ENCODE data around the gene BLMH.

Gene BLMH

GRCh38 chr17:30291543-30292285 lies at the start of gene BLMH:
BLMH (minus strand) TSS chr17:30291944; CDS start chr17:30291819, 125 bp downstream.
- peak in 1 of 2 experiments; percentile 79 for DNase-seq

DNA sequence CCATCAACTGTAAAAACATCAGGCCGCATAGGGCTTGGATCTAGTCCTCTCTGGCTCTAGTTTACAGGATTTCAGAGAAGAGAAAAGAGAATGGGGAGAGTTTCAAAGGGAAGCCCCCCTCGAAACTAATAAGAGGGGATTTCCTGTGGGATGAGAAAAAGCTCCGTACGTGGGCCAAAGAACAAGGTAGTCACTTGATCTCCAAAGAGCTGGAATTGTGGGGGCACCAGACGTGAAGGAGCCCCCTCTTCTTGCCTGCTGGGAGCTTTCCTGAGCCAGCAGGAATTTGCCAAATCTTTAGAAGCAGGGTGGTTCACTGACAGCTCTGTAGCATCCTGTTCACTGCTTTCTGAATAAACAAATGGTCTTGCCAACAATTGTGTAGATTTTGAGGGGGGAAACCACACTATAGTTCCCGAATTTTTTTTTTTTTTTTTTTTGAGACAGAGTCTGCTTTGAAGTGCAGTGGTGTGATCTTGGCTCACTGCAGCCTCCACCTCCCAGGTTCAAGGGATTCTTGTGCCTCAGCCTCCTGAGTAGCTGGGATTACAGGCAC lies 49.1 kb upstream of the BLMH start:
- no peak for DNase-seq

- DNase-seq: no peak
Observed at GRCh38 chr17:30339086-30339485, 47.3 kb upstream of the BLMH start.

- DNase-seq: no peak
Observed at GRCh38 chr17:30337393-30337999, 45.8 kb upstream of the BLMH start.

- DNase-seq: peak; percentile 84 to 93
Observed at GRCh38 chr17:30336369-30337171, 44.8 kb upstream of the BLMH start.

DNA sequence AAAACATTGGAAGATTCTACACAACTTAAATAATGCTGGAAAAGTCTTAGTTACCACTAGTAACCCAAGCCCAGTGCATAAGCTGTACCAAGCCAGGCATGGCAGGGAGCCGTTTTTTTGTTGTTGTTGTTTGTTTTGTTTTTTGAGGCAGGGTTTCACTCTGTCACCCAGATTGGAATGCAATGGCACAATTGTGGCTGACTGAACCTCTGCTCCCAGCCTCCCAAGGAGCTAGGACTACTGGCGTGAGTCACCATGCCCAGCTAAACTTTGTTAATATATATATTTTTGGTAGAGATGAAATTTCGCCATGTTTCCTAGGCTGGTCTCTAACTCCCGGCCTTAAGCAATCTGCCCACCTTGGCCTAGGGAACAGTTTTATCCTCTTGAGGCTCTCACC lies 42.7 kb upstream of the BLMH start:
- DNase-seq: no peak

- DNase-seq: no peak
Observed at GRCh38 chr17:30333503-30334360, 42.0 kb upstream of the BLMH start, which contains the start of gene TMIGD1. TMIGD1 (minus strand) TSS chr17:30334057; CDS start chr17:30332133, 1,924 bp downstream.

DNA sequence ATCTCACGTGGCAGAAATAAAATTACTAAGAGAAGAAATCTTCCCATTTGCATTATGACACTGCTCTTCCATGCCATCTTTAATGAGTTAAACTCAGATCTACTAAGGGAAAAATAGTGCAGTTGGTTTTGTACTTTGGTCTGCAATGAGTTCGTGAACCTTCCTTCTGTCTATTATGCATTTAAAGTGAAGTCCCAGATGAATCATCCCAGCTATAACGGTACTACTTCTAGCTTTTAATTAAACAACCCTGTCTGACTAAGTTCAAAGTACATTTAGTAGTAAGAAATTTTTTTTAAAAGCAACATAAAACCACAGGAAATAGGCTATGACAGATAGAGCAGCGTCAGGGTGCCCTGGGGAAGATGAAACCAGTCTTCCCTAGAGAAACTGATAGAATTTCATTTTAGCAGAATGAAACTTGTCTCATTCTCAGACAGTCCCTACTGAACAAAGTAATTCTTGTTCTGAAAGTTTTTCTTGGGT lies 40.4 kb upstream of the BLMH start:
- DNase-seq: no peak

DNA sequence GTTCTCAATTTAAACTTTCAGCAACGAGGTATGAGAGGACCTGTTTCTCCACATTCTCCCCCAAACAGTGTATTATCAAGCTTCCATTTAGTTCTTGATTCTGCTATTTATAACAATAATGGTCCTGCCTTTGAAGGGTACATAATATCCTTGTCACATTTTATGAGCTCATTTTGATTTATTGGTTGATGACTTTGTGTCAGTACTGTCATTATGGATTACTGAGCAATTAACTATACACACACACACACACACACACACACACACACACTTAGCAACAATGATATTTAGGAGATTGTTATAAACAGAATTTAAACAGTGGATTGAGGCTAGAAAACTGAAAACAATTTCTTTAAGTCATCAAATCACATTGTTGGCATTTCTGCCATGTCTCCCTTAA lies 35.1 kb upstream of the BLMH start:
- DNase-seq: no peak

DNA sequence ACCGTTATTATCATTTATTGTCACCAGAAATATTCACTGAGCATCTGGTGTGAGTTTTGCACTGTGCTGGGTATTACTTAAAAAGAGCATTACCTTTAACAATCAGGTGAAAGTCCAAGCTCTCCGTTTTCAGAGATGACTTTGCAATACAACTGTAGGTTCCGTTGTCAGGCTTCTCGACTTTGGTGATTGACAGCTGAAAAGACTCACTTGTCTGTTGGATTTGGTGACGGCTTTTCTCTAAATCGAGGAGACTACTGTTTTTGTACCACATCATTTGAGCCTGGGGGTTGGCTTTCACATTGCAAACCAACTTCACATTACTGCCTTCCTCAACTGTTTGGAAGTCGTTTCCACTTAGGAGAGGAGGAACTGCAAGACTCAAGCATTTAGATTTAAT lies 33.0 kb upstream of the BLMH start:
- no peak for DNase-seq

- no peak for DNase-seq
Observed at GRCh38 chr17:30323895-30324319, 32.2 kb upstream of the BLMH start.

- DNase-seq: peak; percentile 81 to 88
Observed at GRCh38 chr17:30323262-30323894, 31.6 kb upstream of the BLMH start.

- DNase-seq: no peak
Observed at GRCh38 chr17:30321314-30321713, 29.6 kb upstream of the BLMH start.

DNA sequence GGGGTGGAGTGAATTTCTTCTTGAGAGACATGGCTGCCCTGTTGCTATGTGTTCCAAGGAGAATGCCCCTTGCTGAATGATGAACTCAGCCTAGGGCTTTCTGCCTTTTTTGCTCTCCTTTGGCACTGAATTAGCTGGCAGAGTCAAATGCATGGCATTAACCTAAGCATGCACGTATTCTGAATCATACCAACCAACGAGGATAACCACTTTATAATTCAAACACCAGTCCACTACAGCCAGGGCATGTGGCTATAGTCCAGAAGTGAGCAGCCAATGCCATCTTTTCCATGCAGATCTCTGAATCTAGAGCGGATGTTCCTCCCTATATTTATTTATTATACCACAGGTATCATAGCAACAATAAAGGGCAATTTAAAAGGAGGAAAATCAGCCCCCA lies 26.4 kb upstream of the BLMH start:
- DNase-seq: no peak

DNA sequence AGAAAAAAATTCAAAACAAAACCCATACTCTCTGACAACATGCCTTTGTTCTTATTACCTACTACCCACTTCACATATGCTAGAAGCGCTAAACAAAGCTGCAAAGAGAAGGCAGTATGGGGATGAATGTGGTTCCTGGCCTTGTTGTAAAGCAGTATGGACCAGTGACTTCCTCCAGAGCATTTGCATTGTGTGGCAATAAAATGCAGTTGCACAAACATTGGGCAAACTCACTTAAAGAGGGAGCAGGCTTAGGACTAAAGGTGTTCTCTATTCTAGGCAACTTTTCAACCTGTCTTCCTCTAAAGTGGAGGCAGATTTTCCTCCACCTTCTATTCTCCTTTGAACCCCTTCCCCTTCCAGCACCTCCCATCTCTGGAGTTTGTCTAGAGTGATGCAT lies 25.0 kb upstream of the BLMH start:
- DNase-seq: peak; percentile 92

DNA sequence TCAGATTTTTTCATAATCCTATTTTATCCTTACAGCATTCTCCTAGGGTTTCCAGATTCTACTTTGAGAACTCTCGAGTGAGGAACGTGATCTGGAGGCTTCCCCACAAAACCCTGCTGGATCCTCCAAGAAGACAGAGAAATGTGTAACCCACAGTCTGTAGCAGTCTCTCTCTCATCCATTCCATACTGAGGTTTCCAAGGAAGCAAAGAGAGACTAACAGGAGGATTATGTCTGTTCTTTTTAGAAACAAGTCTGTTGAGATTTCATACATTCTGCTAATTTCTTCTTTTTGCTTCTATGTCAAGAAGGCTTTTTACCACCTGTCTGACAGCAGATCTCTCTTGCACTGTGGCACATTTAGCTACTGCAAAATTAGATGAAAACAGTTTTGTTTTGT lies 23.4 kb upstream of the BLMH start:
- DNase-seq: no peak

DNA sequence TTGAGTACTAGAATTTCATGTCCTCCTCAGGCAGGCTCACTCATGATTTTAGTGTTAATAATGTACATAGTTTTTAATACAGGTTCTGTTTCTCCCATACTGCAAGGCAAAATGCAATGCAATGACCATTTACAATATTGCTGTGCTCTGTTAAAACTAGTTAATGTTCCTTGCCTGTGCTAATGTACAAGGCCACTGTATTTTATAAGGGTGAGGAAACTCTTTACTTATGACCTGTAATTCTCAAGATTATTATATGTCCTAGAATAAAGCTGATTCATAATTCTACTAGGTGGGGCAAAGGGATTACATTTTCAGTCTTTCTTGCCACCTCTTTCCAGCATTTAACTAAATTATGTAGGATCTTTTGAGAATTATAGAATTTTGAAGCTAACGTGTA lies 22.7 kb upstream of the BLMH start:
- no peak for DNase-seq

GRCh38 chr17:30312226-30312625 lies 20.5 kb upstream of the BLMH start:
- peak; percentile 85 to 86 for DNase-seq

DNA sequence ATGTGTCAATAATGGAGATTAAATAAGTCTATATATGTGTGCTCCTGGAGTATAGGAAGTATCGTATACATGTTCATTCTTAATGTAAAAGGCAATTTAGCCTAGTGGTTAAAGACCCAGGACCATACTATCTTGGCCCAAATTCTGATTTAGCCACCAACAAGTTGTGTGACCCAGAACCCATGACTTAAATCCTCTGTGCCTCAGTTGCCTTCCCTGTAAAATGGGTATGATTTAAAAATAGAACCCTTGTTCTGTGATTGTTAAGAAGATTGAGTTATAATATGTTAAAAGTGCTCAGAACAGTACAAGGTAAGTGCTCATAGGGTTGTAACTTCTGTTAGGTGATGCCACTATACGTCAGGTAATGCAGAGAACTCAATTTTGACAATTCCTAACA lies 18.8 kb upstream of the BLMH start:
- DNase-seq: no peak

- DNase-seq: no peak
Observed at GRCh38 chr17:30309591-30309990, 17.8 kb upstream of the BLMH start.

GRCh38 chr17:30308406-30308805 lies 16.7 kb upstream of the BLMH start:
- no peak for DNase-seq

DNA sequence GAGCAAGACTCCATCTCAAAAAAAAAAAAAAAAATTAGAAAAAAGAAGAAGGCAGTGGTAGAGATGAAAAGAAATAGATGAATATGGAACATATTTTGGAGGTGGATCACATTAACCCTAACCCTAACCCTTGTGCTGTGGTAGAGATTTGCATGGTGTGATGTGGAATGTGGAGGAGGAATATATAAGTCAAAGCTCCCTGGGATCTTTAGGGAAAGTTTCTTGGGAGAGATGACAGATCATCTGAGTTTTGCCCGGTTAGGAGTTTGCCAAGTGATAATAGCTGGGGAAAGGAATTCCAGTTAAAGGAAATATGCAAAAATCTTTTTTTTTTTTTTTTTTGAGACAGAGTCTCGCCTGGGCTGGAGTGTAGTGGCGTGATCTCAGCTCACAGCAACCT lies 13.0 kb upstream of the BLMH start:
- no peak for DNase-seq

Data from NCI-H526 (cell line).